Cardiac fibroblast (primary cell): Measurements from ENCODE around the gene NPC1.
A peak's percentile ranks its signal among the peaks of the same experiment; 100 is the strongest.

ENCODE experiments used
- DNase-seq, 2 donors: peaks; one replicate each; pipeline versions ENCODE4 v3.0.0 to v3.0.0-alpha.2; 2010; ENCODE audit warnings: low read depth in 2 of 2
- H3K4me3 ChIP-seq, 2 donors: replicated peaks in 1 of 2; 1 replicate in 1 of 2; 2 replicates in 1 of 2; pipeline ENCODE4 v1.5.1; 2011; ENCODE audit warnings: low read depth in 2 of 2, low read length in 2 of 2, mild to moderate bottlenecking in 2 of 2, moderate library complexity in 1 of 2
- TF ChIP-seq, protein P1 (sequence below): IDR thresholded peaks from one replicate; pipeline ENCODE4 v1.5.1; 2011; ENCODE audit warnings: low read depth, mild to moderate bottlenecking, low read length, inconsistent platforms

NPC1 gene

DNA sequence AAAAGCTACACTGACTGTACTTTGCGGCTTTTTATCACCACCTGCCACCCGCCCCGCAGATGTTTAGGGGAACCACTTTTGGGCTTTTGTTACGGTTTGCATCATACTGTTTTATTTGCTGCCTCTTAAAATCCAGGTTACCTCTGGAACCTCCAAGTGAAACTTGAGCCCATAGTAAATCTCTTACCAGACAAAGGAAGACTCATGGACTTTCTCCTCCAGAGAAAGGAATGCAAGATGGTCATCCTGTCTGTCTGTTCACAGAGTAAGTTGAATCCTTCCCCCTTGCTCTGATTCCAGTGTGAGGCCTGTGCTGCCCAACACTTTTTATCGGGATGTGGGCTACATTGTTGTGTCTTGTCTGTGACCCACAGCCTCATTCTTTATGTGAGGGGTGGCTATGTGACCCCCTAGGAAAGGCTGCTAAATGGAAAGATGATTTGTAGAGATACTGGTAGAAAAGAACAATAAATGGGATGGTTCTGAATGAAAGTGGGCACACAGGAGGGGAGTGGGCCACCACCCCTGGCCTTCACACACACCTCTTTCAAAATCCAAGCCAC is 59.7 kb downstream of the NPC1 start:
- DNase-seq: no peak
- no peak overlapping the region for H3K4me3 ChIP-seq
- TF ChIP-seq, protein P1, sequence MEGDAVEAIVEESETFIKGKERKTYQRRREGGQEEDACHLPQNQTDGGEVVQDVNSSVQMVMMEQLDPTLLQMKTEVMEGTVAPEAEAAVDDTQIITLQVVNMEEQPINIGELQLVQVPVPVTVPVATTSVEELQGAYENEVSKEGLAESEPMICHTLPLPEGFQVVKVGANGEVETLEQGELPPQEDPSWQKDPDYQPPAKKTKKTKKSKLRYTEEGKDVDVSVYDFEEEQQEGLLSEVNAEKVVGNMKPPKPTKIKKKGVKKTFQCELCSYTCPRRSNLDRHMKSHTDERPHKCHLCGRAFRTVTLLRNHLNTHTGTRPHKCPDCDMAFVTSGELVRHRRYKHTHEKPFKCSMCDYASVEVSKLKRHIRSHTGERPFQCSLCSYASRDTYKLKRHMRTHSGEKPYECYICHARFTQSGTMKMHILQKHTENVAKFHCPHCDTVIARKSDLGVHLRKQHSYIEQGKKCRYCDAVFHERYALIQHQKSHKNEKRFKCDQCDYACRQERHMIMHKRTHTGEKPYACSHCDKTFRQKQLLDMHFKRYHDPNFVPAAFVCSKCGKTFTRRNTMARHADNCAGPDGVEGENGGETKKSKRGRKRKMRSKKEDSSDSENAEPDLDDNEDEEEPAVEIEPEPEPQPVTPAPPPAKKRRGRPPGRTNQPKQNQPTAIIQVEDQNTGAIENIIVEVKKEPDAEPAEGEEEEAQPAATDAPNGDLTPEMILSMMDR: no peak

DNA sequence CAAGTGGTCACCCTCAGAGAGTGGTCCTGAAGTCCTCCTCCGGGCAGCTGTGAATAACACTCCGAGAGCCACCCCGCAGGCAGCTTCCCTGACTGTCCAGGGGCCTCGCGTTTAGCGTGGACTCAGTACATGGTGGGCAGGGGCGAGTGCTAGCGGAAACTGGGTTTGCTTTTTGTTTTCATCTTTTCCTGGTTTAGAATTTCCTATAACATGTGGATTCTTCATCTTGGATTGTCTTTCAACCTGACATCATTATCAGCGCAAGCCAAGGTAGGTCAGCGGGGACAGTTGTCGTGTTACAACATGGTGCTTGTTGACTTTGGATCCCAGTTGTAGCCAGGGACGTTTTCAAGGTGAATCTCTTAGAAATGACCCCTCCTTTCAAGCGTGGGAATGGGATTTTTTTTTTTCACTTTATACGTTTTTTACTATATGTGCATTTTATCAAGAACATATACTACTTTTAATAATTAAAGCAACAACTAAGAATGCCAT is 62.0 kb downstream of the NPC1 start:
- no peak for DNase-seq

DNA sequence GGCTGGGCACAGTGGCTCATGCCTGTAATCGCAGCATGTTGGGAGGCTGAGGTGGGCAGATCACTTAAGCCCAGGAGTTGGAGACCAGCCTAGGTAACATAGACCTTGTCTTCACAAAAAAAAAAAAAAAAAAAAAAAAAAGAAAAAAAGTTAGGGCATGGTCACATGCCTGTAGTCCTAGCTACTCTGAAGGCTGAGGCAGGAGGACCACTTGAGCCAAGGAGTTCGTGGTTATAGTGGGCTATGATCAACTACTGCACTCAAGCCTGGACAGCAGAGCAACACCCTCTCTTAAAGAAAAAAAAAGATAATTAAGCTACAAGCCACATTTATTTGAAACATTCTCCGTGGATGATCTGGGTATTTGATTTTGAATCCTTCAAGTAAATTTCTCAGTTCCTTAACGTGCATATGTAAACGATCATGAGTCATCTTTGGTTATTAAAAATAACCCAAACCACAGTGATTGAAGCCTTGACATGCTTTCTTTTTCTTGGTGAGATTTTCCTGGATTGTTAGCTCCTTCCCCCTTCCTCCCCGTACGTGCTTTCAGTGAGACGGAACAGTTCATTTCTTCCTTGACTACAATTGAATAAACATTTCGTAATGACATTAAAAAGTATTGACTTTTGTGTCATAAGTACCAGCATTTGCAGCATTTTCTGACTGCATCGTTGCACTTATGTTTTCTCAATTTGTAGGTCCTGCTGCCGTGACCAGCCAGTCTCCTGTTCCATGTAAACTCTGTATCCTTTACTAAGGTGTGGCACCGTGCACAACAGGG is 62.7 kb downstream of the NPC1 start:
- DNase-seq: peak in 1 of 2 donors; percentile 27
- no peak overlapping the region for H3K4me3 ChIP-seq
- TF ChIP-seq, protein P1: no peak

More for the DNA sequence above, 62.0 kb downstream of the NPC1 start:
- H3K4me3 ChIP-seq: no peak overlapping the region
- TF ChIP-seq, protein P1: no peak

DNA sequence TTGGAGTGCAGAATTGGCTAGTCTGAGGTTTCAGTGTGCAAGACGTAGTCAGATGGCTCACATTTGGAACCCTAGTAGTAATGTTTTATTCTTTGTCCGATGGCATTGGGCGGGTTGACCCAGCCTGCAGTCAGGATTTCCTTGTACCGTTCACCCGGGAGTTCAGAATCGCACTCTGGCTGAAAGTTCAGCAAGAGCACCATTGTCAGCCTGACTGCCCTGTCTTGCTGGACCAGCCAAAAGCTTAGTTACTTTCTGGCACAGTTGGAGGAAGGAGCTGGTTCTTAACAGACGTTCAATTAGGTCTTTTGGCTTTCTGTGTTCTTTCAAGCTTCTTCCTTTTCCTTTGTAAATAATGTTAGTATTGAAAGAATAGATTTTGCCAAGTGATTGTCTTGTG is 64.4 kb downstream of the NPC1 start:
- H3K4me3 ChIP-seq: no peak overlapping the region
- DNase-seq: no peak
- TF ChIP-seq, protein P1: no peak

DNA sequence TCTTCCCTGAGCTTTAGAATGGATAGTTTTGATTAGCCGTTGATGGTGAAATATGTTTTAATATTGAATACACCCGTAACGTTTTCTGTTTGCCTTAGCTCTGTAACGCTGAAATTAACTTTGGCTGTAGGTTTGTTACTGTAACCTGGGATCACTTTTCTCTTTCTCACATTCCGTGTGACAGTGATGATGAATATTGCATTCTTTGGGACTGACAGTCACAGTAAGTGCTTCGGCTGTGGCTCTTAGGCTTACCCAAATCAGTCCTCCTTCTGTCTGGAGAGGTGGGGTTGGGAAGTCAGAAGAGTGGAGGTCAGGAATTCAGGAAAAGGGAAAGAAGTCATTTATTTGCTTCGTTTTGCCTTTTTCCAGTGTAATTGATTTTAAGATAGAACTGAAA is 65.0 kb downstream of the NPC1 start:
- no peak overlapping the region for H3K4me3 ChIP-seq
- TF ChIP-seq, protein P1: no peak
- no peak for DNase-seq

DNA sequence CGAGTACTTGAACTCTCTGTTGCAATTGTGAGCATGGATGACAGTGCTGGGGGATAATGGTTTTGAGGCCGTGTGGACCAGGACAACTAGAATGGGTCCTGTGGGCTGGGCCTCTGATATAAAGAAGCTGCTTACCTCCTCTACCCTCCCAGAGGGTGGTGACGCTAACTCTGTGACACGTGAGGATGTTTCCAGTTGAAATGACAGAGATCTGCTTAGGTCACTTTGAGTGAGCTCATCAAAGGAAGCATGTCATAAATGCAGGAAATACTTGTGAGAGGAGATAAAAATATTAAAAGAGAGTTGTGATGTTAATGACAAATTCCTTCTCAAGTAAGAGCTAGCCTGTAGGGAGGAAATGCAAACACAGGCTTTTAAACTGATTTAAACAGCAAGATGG is 66.6 kb downstream of the NPC1 start:
- H3K4me3 ChIP-seq: no peak overlapping the region
- TF ChIP-seq, protein P1: no peak
- peak; percentile 25 to 60 for DNase-seq
